GF-D8 (cell line): ENCODE results near the gene TXNL4B.
"Not testable (repeated sequence)": the region's sequence is repeated elsewhere in the genome, so short reads cannot be mapped to it uniquely, and the experiment has no call there.

ENCODE experiments used
- DNase-seq: peaks from one replicate; lab custom pipeline; 2025; lab: John Stamatoyannopoulos, UW

The TXNL4B gene

DNA sequence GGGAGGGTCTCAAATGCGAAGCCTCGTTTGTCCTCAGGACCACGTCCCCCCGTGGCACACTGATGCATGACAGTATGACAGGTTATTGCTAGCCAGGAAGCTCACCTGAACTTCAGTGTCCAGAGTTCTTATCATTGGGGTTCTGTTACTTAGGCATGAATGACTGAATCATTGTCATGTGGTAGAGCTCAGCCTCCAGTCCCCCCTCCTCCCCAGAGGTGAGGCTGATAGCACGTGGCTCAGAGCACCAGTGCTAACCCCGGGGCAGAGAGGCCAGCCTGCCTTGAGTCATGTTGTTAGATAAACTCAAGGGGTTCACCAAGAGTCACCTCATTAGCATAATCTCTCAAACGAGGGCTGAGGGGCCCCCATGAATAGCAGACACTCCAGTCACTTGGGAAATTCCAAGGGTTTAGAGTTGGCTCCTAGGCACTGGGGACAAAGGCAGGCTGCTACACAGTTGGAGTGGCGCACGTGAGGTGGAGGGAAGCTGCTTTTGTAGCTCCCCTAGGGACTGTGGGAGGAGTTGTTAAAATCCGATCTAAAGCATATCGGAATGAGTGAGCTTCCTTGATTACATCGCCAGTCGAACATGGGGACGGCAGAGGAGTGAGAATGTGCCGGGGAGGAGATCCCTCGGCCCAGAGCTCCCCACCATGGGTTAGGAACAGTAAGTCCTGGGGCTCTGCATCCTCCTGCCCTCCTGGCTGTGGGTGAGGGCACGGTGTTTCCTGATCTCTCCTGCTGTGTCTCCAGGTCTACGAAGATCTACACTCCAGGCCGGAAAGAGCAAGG lies 18.4 kb upstream of the TXNL4B start:
- no peak for DNase-seq

DNA sequence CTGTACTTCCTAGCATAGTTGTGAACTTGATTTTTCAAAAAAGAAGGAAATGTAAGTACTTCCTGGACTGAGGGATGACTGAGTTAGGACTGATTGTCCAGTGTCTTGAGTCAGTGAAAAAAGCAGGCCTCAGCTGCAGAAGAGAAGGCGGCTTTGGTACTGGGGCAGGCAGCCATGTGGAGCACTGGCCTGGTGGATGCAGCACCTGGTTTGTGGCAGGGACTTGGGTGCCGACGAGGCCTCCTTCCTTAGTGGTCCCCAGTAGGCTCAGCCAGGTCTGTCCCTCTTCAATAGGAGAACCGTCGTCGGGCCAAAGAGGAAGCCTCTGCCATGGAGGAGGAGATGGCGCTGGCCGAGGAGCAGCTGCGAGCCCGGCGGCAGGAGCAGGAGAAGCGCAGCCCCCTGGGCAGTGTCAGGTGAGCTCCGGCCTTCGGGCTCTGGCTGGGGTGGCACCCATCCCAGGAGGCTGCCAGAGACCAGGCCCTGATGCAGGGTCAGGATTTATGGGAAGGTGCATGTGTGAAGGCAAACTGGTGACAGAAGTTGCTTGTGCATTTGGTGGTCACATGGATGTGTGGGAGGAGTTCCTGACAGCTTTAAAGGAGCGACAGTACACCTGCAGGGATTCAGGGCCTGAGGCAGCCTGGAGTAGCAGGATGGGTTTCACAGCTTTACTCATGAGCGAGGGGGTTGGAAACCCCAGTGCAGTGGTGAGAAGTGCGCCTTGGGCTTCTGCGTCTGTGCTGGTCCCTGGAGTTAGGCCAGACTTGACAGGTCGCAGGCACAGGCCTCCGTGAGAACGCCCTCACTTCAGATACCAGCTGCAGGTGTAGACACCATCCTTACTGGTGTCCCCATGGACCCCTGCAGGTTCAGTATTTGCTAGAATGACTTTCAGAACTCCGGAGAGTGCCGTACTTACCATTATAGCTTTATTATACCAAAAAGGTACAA lies 17.5 kb upstream of the TXNL4B start:
- no peak for DNase-seq

DNA sequence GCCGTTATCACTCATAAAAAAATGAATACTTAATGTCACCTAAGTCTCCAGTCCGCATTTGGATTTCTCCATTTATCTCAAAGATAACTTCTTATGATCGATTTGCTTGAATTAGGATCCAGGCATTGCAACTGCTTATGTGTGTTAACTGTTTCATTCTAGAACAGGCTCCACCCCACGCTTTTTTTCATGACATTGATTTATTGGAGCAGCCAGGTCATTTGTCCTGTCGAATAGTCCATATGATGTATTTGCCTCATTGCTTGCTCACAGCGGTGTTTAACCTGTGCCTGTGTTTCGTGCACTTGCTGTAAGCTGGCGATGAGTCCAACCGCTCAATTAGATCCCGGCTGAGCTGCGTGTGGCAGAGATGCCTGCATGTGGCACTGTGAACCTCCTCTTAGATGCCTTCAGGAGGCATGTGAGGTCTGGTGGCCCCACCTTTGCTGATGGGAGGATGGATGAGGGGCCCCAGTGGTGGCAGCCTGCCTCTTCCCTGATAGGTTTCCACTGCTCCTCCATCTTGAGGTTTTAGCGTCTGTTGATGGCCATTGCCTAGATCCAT lies 16.6 kb upstream of the TXNL4B start:
- DNase-seq, result no peak

DNA sequence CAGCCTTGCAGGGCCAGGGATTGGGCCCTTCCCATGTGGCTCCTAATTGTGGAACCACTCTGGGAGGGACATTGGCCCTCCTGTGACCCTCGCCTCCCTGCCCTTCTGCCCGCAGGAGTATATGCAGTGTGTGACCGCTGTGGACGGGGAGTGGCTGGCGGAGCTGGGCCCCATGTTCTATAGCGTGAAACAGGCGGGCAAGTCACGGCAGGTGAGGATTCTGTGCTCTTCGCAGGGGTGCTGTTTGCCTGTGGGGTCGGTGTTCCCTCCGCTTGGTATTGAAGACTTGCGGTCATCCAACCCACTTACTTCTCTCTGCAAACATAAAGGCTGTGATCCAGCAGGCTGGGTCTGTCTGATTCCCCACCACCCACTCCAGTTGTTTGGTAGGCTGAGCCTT lies 15.9 kb upstream of the TXNL4B start:
- DNase-seq, result no peak

DNA sequence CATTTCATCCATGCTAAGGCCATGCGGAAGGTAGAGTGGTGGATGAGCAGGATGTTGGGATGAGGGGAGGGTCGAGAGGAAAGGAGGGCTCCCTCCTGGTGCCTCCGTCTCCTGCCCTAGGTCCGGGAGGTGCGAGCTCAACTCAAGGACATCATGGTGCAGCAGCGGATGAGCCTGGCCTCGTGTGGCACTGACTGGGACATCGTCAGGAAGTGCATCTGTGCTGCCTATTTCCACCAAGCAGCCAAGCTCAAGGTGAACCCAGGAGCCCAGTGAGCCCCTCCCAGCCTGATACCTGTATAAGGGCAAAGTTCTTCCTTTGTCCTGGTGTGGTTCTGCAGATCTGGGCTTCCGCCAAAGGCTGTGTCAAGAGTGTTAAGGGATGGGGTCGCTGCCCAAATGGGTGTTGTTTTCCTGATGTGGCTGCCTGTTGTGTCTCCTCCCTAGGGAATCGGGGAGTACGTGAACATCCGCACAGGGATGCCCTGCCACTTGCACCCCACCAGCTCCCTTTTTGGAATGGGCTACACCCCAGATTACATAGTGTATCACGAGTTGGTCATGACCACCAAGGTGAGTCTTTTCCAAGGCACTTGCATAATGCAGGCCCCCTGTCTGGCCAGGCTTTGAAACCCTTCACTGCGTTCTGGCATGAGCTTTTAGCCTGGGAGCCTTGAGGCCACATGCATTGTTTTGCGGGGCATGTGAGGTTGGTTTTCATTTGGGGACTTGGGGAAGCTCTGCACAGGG lies 15.1 kb upstream of the TXNL4B start:
- DNase-seq, result no peak

DNA sequence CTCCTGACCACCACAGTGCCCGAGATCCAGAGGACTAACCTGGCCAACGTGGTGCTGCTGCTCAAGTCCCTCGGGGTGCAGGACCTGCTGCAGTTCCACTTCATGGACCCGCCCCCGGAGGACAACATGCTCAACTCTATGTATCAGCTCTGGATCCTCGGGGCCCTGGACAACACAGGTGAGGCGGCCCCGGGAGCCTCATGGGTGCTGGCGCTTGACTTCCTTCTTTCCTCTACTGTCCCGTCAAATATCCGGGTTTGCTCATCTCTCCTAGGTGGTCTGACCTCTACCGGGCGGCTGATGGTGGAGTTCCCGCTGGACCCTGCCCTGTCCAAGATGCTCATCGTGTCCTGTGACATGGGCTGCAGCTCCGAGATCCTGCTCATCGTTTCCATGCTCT lies 14.0 kb upstream of the TXNL4B start:
- DNase-seq, result no peak

DNA sequence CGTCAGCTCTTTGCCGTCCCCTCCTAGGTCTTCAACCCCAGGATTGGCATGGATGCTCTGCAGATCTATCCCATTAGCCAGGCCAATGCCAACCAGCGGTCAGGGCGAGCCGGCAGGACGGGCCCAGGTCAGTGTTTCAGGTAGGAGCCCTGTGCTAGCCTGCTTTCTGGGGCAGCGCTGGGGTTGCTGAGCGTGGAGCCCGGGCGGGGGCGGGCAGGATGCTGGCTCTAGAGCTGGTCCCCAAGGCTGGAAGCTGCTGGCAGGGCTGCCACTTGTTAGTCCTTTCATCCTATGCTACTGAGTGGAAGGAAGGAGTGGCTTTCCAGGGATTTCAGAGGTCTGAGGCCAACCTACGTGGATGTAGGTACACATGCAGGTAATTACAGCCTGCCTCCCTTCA lies 12.6 kb upstream of the TXNL4B start:
- DNase-seq, result no peak

DNA sequence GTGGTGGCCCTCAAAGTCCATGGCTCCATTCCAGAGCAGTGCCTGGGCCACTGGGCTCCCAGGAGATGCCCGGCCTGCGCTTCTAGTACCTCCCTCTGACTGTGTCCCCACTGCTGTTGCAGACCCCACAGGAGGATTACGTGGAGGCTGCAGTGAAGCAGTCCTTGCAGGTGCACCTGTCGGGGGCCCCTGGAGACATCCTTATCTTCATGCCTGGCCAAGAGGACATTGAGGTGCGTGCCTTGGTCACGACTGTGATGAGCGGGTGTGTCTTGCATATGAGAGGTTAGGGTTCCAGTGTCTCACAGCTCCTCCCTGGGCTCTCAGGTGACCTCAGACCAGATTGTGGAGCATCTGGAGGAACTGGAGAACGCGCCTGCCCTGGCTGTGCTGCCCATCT lies 11.5 kb upstream of the TXNL4B start:
- no peak for DNase-seq

DNA sequence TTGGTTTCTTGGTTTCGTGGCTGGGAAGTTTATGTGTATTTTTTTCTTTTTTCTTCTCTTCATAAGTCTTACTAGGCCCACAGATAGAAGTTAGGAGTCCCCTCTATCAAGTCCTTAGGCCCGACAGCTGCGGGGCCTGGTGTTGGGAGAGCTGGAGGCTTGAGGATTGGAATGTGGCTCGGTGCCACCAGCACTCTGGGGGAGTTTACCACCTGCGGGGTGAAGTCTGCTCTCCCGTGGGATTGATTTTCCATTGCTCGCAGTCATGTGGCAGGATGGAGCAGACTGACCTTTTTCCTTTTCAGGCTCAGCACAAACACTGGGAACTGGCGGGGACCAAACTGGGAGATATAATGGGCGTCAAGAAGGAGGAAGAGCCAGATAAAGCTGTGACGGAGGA lies 7.8 kb upstream of the TXNL4B start:
- DNase-seq, result no peak

DNA sequence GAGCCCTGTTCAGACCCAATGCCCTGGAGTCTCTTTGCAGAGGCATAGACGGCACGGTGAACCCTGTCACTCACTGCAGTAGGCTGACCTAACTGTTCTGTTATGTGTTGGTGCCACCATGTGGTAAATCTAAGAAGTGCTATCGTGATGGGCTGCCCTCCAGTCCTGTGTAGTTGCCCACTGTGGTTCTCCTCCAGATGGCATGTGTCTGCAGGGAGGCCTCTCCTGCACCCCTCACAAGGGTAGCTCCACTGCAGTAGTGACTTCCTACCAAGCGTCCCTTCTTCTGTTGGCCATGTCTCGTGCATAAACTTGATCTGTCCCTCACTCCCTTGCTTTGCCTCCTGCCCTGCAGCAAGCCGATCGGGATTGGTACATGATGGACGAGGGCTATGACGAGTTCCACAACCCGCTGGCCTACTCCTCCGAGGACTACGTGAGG lies 6.0 kb upstream of the TXNL4B start:
- no peak for DNase-seq

DNA sequence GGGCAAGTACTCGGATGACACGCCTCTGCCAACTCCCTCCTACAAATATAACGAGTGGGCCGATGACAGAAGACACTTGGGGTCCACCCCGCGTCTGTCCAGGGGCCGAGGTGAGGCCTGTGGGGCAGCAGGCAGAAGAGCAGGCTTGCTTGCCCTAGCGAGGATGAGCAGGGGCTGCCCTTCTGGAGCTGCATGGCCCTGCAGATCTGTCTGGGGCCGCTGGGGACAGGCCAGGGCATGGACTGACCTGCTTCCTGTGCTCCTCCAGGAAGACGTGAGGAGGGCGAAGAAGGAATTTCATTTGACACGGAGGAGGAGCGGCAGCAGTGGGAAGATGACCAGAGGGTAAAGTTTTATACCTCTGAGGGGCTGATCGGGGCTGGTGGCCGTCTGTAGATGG lies 5.5 kb upstream of the TXNL4B start:
- no peak for DNase-seq

DNA sequence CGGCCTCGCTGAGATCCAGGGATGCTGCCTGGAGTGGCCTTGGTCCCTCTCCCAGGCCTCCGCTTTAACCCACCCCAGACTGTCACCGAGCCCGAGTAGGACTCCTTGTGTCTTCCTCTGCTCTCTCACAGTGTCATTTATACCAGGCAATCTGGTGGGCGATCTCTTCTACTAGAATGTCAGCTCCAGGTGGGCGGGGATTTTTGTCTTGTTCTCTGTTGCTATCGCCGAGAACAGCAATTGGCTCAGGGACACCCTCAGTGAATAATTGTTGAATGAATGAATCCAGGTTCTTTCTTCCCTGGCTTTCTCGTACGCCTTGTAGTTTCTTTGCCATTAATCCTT lies 818 bp upstream of the TXNL4B start:
- DNase-seq, result no peak

DNA sequence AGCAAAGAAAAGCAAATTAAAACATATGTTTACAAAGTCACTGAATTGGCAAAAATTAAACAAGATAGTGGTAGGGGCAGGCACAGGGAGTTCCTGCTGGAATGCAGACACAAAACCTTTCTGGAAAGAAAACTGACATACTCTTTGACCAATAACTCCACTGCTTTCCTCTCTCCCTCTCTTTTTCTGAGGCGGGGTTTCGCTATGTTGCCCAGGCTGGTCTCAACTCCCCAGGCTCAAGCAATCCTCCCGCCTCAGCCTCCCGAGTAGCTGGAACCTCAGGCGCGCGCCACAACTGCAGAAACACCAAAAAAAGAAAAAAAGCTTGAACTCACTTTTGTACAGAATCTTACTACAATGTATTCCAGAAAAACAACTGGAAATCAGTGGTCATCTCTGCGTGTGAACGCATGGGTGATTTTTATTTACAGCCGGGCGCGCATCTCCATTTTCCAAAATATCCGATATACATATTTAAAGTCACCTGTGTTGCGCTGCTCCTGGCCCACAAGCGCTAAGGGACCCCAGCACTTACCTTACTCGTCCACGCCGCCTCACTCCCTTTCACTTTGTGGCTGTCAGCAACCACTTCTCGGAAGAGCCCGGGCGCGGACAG lies 480 bp downstream of the TXNL4B start:
- DNase-seq, result no peak

DNA sequence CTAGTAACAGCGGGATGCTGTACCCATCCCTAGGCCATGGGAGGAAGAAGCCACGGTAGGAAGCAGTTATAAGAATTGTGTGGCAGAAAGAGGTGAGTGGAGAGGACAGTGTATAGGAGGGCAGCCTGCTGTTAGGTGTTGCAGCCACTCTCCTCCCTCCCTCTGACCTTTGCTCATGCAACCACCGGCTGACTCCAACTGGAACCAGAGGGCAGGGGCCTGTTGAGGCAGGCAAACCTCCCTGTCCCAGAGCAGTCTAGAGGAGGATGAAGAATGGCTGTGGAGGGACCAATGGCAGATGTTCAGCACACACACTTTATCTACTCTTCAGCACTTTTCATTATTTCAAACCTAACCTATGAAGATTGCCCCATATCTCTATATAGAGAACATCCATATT lies 2.2 kb downstream of the TXNL4B start:
- DNase-seq, result no peak

DNA sequence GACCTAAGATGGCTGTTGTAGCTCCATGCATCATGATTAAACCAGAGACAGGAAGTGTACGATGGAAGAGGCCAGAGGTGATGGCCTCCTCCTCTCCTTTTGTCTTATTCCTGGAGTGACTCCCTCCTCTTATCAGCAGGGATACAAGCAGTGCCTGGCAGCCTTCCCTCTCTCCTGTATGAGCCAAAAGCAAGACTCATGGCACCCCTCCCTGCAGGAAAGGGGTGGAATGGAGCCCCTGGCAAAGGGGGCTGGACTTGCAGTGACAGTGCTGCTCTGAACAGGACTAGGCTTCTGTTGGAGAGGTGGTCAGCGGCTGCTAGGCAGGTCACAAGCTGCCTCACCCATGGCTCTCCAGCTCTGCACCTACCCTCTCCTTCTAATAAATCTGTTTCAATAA lies 8.4 kb downstream of the TXNL4B start:
- no peak for DNase-seq

DNA sequence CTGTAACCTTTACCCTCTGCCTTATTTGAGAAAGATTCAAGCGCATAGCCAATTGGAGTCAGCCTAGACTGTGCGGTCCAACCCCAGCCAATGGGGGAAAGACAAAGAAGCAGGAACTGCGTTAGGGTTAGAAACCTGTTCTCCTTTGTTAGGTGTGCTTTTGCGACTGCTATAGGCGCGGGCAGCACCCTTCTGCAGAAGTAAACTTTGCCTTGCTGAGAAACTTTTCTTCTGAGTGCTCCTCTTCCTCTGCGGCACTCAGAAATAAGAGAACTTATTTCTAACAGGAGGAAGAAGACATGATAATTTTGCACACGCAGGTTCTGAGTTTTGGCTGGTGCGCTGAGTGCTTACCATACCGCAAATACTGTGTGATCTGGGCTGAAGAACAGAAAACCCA lies 9.0 kb downstream of the TXNL4B start:
- no peak for DNase-seq

DNA sequence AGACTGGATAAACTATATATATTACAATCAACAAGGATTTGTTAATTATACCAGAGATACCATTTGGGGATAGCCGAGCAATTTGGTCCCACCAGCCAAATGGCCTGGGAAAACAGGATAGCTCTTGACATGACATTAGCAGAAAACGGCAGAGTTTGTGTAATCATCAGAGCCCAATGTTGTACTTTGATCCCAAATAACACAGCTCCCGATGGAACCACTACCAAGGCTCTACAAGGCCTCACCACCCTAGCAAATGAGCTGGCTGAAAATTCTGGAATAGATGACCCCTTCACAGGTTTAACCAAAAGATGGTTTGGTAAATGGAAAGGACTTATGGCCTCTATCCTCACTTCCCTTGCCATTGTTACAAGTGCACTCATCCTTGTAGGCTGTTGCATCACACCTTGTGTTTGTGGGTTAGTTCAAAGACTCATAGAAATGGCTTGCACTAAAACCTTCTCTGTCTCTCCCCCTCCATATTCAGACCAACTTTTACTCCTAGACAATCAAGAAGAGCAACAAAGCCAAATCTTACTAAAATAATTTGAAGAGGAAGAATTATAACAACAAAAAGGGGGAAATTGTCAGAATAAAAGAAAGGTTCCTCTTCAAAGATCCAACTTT lies 9.5 kb downstream of the TXNL4B start:
- no peak for DNase-seq

DNA sequence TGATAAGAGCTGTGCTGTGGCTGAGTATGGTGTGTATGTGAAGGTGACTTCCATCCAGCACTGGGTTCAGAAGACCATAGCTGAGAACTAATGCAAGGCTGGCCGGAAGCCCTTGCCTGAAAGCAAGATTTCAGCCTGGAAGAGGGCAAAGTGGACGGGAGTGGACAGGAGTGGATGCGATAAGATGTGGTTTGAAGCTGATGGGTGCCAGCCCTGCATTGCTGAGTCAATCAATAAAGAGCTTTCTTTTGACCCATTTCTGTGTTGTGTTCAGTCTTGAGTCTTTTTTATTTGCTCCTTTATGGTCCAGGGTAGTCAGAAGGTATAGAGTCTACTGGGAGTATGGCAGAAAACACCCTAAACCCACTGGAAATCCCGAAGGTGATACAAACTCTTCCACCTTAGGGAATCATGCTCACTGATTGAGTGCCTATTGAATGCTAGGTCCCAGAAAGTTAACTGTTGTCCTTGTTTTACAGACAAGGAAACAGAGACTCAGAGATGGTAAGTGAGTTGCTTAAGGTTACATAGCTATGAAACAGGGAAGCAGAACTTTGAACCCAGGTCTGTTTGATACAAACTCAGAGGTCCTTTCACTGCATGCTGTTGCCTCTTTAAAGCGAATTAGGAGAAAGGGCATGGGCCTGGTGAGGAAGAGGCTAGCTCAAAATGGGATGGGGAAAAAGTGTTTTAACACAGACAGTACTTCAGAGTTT lies 16.3 kb downstream of the TXNL4B start:
- DNase-seq, result not testable (repeated sequence)

DNA sequence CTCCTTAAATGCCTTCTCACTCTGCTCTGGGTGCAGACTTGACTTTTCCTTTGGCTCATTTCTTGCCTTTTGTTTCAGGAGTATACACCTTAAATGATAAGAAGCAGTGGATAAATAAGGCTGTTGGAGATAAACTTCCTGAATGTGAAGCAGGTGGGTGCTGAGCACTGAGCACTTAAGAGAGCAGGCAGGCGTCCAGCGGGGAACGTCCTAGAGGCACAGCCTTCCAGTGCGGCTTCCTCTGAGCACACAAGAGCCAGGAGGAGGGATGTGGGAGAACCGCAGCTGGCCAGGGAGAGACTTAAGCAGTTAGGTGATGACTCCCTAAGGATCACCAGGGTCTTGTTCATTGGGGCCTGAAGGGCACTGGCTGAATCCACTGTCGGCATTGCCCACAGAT lies 18.4 kb downstream of the TXNL4B start:
- DNase-seq, result not testable (repeated sequence)

DNA sequence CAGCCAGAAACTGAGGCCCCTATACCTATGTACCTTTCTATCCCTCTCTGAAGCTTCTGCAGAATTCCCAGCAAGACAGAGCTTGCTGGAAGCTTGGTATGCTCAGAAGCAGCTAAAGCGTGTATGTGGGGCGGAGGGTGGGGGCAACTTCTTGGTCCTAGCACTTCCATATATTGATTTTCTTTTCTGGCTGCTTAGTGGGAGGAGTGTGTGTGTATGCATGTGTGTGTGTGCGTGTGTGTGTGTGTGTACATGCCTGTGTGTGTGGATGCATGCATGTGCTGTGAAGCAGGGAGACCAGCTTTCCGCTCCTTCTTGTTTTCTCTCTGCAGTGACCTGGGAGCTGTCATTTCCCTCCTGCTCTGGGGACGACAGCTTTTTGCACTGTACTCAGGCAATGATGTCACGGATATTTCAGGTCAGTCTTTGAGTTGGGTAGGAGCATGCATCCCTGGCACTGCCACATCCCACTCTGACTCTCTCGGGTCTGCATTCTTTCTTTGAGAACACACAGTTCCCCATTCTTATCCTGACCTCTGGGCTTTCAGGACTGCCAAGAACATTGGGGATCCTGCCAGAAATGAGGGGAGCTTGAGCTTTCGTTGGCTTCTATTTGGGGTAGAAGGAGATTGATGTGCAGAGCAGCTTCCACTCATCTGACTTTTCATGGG lies 19.7 kb downstream of the TXNL4B start:
- DNase-seq, result no peak
